HG03280 (cell line): ENCODE measurements around the gene NEMP2.
A peak's percentile ranks its signal among the peaks of the same experiment; 100 is the strongest.
"Not testable (repeated sequence)": the region's sequence is repeated elsewhere in the genome, so short reads cannot be mapped to it uniquely, and the experiment has no call there.

ENCODE experiments used
- ATAC-seq: cut with Tn5 transposase; IDR thresholded peaks from one replicate; pipeline ENCODE4 v1.9.1; 2021; ENCODE audit warnings: mild to moderate bottlenecking, moderate library complexity; ENCODE audit not compliant: unreplicated experiment

NEMP2 gene

DNA sequence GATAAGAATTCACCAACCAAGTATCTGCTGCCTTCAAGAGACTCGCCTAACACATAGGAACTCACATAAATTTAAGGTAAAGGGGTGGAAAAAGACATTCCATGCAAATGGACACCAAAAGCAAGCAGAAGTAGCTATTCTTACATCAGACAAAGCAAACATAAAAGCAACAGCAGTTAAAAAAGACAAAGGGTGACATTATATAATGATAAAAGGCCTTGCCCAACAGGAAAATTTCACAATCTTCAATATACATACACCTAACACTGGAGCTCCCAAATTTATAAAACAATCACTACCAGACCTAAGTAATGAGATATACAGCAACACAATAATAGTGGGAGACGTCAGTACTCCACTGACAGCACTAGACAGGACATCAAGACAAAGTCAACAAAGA is 41.4 kb downstream of the NEMP2 start:
- ATAC-seq: no peak

DNA sequence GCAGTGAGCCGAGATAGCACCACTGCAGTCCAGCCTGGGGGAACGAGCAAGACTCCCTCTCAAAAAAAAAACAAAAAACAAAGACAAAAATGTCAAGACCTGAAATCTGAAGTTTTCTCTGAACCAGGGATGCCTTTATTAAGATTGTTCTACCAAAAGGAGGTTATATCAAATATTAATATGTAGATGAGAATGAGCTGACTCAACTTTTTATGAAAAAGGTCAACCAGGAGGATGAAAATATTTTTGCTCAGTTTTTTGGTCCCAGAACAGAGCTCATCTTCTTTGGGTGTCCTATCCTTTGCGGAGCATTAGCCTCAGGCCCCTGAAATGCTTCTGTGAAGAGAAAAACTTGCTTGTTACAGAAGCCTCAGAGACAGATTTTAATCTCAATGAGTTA is 44.0 kb downstream of the NEMP2 start:
- no peak for ATAC-seq

DNA sequence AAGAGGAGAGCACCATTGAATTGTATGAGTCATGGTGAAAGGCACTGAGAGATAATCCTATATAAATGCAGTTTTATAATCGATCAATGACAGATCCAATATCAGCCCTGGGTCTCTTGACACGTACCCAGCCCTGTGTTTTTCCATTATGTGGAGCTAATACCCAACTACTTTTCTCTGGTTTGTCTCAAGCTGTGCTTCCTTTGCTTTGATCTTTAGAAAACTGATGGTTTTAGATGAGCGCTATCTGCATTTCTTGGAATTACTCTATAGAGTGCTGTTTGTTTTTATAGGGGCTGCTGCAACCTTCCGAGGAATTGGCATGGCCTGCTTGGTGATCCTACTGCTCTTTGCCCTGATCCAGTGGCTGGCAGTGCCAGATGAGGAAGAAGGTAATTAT is 45.0 kb downstream of the NEMP2 start:
- no peak for ATAC-seq

DNA sequence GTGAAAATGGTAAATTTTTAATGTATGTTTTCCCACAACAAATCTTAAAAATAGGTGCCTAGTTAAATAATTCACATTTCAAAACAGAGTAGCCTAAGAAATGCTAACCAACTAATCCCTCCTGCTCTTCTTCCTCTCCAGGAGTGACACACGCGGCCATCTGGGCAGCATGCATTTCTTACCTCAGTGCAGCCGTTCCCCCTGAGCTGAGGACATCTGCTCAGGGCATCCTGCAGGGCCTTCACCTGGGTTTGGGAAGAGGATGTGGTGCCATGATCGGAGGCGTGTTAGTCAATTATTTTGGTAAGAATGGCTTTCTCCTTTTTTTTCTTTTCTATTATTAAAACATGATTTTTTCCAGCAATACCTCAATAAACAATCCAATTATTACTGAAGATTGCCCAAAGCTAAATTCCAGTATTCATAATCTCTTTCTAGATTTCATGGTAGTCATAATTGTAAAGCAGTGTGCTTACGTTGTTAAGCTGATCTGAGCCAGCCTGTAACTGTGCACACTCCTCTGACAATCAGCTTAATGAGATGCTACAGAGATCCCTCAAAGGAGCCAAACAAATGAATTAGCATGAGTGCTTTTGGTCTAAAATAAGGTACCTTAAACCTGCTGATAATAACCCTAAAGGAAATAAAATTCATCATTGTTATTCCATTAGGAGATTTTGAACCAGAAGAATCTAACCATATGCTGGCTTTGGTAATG is 45.8 kb downstream of the NEMP2 start:
- no peak for ATAC-seq

DNA sequence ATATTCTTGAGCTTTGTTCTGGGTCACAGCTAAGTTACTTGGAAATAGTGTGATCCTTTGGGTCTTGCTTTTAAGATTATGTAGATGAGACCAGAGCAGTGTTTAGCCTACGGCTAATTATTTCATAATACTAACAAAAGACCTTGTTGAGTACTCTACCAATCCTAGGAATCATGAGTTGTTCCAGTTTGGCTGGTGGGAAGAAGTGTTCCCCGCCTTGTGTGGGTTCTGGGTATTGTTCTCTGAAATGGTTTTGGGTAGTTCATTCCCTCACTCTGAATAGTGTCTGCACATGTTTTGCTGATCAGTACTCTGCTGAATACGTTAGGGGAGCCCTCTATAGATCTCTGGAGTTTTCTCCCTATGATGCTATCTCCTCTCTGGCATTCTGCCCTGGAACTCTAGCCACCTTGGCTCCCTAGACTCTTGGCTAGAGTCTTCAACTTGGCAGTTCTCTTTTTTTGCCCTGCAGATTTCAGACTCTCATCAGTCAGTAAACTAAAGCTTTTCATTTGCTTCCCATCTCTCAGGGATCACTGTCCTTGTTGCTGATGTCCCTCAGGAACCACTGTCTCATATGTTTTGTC is 48.4 kb downstream of the NEMP2 start:
- no peak for ATAC-seq

DNA sequence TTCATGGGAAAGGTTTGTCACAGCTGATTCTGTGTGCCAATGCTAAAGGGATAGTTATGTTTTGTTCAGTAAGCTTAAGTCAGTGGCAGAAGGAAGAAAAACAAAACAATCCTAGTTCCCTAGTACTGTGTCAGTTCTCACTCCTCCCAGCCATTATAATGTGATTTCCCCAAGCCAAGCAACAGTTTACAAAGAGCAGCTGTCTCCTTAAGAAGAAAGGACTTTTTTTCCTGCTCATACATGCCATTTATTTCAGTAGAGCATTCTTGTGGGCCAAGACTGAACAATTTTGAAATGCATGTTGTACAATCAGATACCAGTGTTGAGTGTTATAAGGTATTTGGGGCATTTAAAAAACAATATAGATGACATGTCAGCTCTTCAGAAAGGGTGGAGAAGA is 52.1 kb downstream of the NEMP2 start:
- no peak for ATAC-seq

DNA sequence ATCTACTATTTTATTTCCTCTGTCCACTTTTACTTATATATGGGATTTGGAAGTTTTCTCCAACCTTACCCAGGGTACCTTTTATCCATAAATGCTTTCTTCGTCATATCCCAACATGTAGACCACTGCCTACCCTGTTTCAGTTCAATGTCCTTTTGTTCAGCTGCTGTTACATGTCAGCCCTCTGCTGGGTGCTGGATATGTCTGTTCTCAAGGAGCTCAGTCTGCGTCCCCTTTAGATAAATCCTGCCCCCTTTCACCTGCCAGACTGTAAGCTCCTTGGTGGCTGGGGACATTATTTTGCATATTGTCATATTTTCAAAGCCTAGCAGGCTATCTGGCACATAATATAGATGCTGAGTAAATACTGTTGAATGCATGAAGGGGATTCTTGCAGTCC is 53.2 kb downstream of the NEMP2 start:
- no peak for ATAC-seq

DNA sequence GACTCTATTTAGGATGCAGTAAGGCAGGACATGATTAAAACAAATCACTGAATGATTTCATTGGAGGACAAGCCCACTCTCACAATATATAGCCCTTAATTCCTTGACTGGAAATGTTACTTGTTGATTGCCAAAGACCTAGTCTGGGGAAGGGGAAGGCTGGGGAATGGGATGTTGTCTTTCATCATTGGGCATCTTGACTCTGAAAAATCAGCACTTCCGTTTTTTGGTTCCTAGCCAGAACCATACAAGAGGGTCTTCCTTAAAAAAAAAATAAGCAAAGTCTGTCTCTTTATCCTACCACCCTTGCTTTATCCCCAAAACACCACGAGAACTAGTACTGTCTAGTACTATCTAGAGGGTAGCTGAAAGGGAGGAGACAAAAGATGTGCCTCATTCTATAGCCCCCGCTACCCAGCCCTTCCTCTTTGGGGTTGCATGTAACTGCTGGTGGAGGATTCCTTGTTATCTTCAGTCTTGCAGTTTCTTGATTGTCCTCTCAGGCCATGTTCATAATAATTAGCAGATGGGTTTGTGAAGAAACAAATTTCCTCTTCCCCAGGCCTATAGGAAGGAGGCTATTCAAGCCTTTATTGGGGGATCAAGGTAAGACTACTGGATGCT is 55.8 kb downstream of the NEMP2 start:
- no peak for ATAC-seq

DNA sequence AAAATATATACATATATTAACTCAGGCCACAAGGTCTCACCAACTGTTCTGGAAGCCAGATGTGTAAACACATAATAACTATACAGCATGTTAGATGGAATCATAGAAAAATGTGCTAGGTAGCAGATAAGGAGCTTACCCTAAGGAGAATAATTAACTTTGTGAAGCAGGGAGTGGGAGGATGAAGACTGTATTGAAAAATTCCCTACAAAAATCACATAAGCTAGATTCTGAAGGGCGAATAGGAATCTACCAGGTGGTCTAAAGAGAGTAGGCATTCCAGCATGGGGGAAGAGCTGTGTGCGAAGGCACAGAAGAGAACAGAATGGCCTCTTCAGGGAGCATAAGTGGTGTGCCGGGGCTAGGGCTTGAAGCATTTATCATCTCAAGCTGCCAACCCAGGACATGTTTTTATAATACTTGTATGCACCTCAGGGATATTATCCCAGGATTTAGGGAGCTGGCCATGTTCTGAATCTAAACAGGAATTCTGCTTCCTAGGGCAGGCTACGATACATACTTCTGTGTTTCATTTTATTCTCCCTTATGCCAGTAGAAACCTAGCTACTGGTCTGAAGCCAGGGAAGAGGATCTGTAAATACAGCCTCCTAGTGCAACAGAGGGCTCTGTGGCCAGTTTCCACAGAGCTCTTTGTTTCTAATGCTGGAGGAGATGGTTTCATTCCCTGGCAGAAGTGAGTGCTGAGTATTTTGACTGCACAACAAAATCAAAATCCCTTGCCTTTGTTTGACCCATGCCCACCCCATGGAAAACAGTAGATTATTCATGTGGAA is 56.7 kb downstream of the NEMP2 start:
- ATAC-seq: no peak

DNA sequence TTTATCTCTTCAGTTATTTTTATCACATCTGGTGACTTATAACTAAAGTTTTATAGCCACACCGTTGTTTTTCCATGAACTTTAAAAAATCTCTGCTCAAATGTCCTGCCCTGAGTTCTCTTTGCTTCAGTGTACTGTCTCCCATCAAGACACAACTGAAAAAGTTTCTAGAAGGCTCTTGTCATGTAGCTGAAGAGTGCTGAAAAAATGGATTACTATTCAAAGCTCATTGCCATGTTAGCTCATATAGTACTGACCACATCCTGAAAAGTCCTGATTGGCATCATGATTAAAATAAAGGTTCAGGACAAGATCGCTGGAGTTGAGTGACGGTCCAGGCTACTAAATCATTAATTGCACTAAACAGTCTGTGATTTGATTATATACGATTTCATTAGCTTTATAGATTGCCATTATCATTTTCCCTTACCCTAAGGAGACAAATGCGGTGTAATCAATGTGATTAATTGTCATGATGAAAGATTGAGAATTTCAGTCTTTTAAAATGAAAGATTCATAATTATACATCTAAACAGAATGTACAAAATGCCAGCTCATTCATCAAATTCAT is 64.2 kb downstream of the NEMP2 start:
- ATAC-seq: no peak

DNA sequence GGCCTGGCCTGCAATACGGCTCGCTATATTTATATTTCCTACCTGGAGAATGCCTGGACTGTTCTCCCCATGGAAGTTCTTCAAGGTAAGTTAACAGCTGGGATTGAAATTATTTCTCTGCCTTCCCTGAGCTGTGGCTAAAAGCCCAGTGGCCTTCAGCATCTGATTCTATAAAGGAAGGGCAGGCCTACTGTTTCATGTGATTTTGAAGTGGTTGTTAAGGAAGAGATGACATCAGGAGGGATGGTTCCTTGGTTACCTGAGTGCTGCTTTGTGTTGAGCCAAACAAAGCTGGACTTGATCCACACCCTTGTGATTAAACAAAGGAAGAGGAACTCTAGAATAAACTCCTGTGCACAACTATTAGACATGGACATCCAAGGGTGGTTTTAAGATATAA is 64.8 kb downstream of the NEMP2 start:
- ATAC-seq: no peak

DNA sequence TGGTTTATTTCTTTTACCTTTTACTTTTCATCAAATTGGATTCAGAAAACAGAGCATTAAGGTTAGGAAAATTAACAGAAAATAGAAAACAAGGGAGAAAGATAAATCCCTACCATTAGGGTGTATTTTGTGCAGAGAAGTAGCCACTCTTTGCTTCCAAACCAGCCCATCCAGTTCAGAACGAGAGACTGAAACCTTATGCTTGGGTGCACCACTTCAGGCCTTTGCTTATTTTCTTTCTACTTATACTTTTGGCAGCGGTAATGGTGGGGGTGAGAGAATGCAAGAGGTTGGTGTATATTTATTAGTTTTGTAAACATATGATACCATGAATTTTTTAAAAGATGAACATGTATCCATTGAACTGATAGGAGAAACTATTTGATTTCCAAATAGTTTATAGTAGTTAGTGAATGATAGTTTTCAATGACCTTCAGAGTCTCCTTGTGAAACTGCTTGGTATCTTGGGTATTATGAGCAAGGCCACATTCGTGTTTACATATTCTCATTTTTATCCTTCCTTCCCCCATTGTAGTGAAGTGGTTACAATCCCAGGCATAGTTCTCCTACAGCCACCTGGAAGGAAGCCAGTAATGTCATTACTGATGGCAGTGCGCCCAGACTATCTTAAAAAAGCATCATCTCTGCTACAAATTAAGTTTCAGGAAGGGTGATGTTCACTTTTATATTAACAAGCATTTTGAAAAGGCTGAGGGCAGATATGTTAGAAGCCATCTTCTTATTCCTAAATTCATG is 65.5 kb downstream of the NEMP2 start:
- ATAC-seq: peak; percentile 44

DNA sequence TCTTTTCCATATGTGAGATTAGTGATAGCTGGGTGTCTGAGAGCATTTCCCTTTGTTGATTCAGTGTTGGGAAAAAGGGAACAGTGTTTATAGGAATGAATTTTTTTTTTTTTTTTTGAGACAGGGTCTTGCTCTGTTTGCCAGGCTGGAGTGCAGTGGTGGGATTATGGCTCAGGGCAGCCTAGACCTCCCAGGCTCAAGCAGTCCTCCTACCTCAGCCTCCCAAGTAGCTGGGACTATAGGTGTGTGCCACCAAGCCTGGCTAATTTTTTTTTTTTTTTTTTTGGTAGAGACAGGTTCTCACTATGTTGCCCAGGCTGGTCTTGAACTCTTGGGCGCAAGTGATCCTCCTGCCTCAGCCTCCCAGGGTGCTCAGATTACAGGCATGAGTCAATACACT is 66.2 kb downstream of the NEMP2 start:
- not testable (repeated sequence) for ATAC-seq

DNA sequence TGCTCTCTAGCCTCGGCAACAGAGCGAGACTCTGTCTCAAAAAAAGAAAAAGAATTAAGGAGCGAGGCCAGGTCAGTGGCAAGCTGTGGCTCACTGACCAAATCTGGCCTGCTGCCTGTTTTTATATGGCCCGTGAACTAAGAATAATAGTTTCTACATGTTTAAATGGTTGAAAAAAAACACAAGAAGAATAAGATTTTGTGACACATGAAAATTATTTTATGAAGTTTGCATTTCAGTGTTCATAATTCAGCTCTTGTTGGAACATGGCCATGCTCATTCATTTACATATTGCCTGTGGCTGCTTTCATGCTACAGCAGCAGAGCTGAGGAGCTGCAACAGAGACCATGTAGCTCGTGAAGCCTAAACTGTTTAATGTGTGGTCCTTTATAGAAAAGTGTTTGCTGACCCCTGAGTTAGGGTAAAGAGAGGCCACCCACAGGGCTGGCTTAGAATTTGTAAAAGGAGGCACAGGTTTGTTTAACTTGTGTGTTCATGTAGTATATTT is 66.9 kb downstream of the NEMP2 start:
- no peak for ATAC-seq

DNA sequence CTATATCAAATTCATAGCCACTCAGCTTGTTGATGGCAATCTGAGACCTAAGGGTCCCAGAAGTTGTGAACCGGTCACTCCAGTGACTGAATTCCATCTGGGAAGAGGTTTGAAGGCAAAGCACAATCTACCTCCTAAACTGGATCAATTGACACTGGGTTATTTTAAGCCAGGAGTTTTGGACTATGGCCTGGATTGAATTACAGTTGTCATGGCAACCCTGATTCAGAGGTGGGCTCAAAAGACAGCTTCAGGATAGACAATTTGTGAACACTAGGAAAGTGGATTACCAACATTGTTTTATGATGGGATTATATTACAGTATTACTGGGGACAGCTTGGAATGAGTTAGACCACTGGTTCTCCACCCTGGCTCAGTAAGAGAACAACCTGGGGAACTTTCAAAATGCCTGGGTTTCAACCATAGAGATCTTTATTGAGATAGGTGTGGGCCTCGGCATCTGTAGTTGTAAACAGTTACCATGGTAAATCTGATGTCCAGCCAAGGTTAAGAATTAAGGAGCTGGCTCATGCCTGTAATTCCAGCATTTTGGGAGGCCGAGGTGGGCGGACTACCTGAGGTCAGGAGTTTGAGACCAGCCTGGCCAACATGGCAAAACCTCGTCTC is 67.6 kb downstream of the NEMP2 start:
- ATAC-seq: no peak

DNA sequence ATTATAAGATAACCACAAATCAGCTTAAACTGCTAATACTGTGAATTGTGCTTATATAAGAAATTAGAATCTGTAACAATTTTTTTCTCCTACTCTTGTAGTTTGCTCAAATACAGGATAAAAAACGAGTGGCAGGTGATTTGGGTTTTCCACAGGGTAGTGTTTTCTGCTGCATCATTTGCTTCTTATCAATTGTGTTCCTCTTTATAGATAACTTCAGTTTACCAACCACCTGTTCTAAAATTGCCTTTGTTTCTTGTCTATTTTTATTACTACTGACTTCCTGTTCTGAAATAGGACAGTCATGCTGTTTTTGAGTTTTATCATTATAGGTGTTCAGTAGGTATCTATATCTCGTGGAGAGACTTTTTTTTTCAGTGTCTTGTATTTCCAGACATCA is 69.5 kb downstream of the NEMP2 start:
- peak; percentile 43 for ATAC-seq

DNA sequence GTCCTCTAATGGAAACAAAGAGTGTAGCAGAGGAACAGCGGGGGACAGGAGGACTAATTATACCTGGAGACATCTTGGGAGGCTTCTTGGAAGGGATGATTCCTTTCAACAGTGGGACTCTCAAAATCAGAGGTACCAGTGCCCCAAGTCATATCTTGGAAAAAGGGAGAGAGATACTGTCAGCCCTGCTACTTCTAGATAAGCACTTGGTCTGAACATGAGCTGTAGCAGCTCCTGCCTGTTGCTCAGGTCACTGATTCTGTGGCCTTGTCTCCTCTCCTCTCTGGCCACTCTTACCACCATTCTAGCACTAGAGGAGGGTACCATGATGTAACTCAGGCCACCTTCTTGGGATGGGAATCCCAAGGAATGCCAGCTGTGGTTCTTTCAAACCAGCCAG is 71.9 kb downstream of the NEMP2 start:
- ATAC-seq: no peak

DNA sequence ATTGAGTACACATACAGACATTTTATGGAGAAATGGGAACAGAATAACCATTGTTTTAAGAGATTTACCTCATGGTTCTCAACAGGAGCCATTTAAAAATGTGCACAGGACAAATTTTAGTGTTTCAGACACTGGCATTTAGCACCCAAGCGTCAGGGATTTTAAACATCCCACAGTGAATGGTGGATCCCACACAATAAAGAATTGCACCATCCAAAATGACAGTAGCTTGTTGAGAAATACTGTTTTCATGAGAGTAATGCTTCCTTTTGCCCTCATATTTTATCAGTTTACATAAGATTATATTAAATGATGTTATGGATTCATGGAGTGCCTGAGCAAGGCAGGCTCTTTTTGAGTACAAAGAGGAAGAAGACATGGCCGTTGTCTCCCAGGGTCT is 72.3 kb downstream of the NEMP2 start:
- no peak for ATAC-seq

DNA sequence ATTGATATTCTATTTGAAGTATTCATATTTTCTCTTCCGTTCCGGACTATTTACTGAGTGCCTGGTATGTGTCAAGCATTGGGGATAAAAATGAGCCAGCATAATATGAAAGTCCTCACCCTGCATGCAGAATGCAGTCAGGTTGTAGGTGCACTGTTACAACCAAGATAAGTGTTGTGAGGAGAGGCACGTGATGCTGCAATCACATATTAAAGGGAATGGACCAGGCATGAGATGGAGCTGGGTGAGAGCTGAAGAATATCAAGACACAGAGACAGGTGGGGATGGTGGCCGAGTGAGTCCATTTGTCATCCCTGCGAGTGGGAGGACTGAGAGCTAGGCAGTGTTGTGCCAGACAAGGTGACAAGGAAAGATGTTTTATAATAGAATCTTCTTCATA is 74.0 kb downstream of the NEMP2 start:
- no peak for ATAC-seq

DNA sequence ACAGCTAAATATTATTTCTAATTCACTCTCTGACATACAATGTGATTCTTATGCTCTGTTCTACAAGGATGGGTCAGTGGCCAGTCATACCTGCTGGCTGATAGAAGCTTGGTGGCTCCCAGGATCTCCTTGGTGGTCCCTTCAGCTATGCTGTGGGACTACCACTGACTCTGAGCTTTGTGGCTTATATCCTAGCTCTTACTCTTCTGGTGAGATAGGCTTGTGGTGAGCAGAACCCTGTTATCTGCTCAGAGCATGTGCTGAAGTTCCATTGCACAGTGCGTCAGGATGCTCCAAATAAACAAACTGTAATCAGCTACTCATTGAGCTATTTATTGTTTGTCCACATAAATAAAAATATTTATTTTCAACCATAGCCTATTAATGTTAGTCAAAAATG is 74.6 kb downstream of the NEMP2 start:
- ATAC-seq: no peak
